Tibial nerve (tissue), 4 donors: ENCODE results near the gene PKNOX2.

ENCODE experiments used
- CTCF ChIP-seq, 5 experiments: fragments of 200-600 bp in 3 of 5; fragments of 450-650 bp in 2 of 5; sonication (generic) in 3 of 5; IDR thresholded peaks; one replicate each; pipeline ENCODE4 v1.5.1; 2016 to 2019; ENCODE audit warnings: antibody characterized with exemption in 5 of 5, mild to moderate bottlenecking in 3 of 5, moderate library complexity in 2 of 5
- EP300 ChIP-seq, 2 donors: sonication (generic); formaldehyde crosslinking; IDR thresholded peaks; one replicate each; pipeline ENCODE4 v1.6.1; 2017; ENCODE audit warnings: antibody characterized with exemption in 2 of 2, mild to moderate bottlenecking in 1 of 2
- POLR2A ChIP-seq, 2 donors: fragments of 450-650 bp; IDR thresholded peaks; one replicate each; pipeline ENCODE4 v1.6.1; 2017; ENCODE audit warnings: antibody characterized with exemption in 2 of 2, mild to moderate bottlenecking in 2 of 2, moderate library complexity in 2 of 2

- TF ChIP-seq CTCF (IDR thresholded peaks at IDR 0.05) (no peak), POLR2A (IDR thresholded peaks at IDR 0.05) (no peak), EP300 (IDR thresholded peaks at IDR 0.05) (no peak)
These were observed 6.0 kb downstream of the PKNOX2 start for GRCh38 chr11:125170510-125171031.
